Measurements from ENCODE around the gene PXMP2. TPM values are rescaled to one million over a fixed set of nuclear protein-coding genes. Genes with fewer than 3 reads are reported as not detected.

The PXMP2 gene
- total RNA-seq, 1 experiment from 2014 or later: 17.8 TPM

GRCh38 chr12:132648616-132649225 is 38.7 kb upstream of the PXMP2 start:
- Histone ChIP-seq H3K9me3 (ENCODE audit: control insufficient read depth, low read depth, low read length) (no peaks in the 10 kb centered on the region), H2BK15ac (ENCODE audit: low read depth, low read length) (no peak overlapping the region), H3K14ac (ENCODE audit: insufficient read depth, low read length) (no peak overlapping the region), H3K23ac (ENCODE audit: insufficient read length, low read depth, low read length) (no peak overlapping the region), H3T11ph (ENCODE audit: low read length) (no peak overlapping the region), H3K18ac (ENCODE audit: insufficient read length, low read depth, low read length) (no peak overlapping the region), H3K23me2 (ENCODE audit: insufficient read length, low read depth, low read length, poor library complexity, severe bottlenecking) (no peaks in the 10 kb centered on the region), H3K9ac (ENCODE audit: extremely low read depth, insufficient read length, low read length) (no peak overlapping the region), H2BK120ac (ENCODE audit: low read depth, low read length, poor library complexity, severe bottlenecking) (no peak overlapping the region), H3K79me2 (ENCODE audit: insufficient read depth, low read length) (peaks cover 2% of the 10 kb centered on the region; the same call in 1 of the 2 replicates), H3K79me1 (ENCODE audit: insufficient read depth, low read depth, low read length, poor library complexity, severe bottlenecking) (no peaks in the 10 kb centered on the region), H2AFZ (ENCODE audit: low read length) (no peak overlapping the region), H3K27me3 (ENCODE audit: insufficient read depth, low read length) (no peaks in the 10 kb centered on the region), H2BK12ac (ENCODE audit: insufficient read length, low read depth, low read length) (no peak overlapping the region), H4K8ac (replicated peaks; ENCODE audit: insufficient read length, low read depth, low read length) (no peak overlapping the region), H4K20me1 (ENCODE audit: control insufficient read depth, insufficient read depth, insufficient read length) (no peaks in the 10 kb centered on the region), H3K4me1 (ENCODE audit: insufficient read depth, low read length) (no peaks in the 10 kb centered on the region), H4K91ac (ENCODE audit: insufficient read length, low read depth, low read length) (no peak overlapping the region), H3K27ac (ENCODE audit: insufficient read length, low read depth, low read length) (no peak overlapping the region), H3K4me2 (ENCODE audit: insufficient read depth, insufficient read length, low read length) (no peak overlapping the region), H3K56ac (ENCODE audit: insufficient read length, low read depth, low read length) (no peak overlapping the region), H2BK5ac (ENCODE audit: insufficient read length, low read length) (no peak overlapping the region), H3K4ac (ENCODE audit: low read depth, low read length) (no peak overlapping the region), H4K5ac (ENCODE audit: insufficient read length, low read depth, low read length) (no peak overlapping the region), H2AK5ac (ENCODE audit: insufficient read length, low read length) (no peak overlapping the region), H2BK20ac (ENCODE audit: low read depth, low read length, poor library complexity, severe bottlenecking) (no peak overlapping the region)
- DNase-seq: no peak
- no peak overlapping the region for H3K4me3 Mint-ChIP-seq
- H3K9me3 Mint-ChIP-seq: no peaks in the 10 kb centered on the region
- H3K4me1 Mint-ChIP-seq: no peaks in the 10 kb centered on the region
- peak overlapping the region in 1 of 3 experiments; percentile 34; a peak in 1 of 7 replicates for H3K27ac Mint-ChIP-seq
- H3K36me3 Mint-ChIP-seq (ENCODE audit: insufficient read depth in 1 of 3, low read depth in 3 of 3): peaks cover 34 to 86% (median 69%) of the 10 kb centered on the region in 3 experiments
- WGBS (ENCODE audit: extremely low coverage, insufficient read length, low lambda C conversion rate): no CpG with 5 or more reads among the region's 24 CpGs
- no peaks in the 10 kb centered on the region for H3K27me3 Mint-ChIP-seq (ENCODE audit: low read depth)
- no peak for TF ChIP-seq CTCF (conservative IDR thresholded peaks at IDR 0.05)

Data from H9 (cell line).